GM06990 (cell line): ENCODE measurements around the gene FMN1.
"Not testable (repeated sequence)": the region's sequence is repeated elsewhere in the genome, so short reads cannot be mapped to it uniquely, and the experiment has no call there.

Experiments used
- DNase-seq: peaks from one replicate; pipeline ENCODE4 v3.0.0-alpha.2; 2011; ENCODE audit not compliant: insufficient read length; ENCODE audit errors: extremely low read depth
- H3K27me3 ChIP-seq: replicated peaks from 2 replicates; pipeline ENCODE4 v1.6.0; 2011; ENCODE audit warnings: low read length; ENCODE audit not compliant: control insufficient read depth, insufficient read depth
- H3K36me3 ChIP-seq: 2 replicates; pipeline ENCODE4 v1.5.1; 2011; ENCODE audit warnings: low read length; ENCODE audit not compliant: control insufficient read depth, insufficient read depth
- H3K4me3 ChIP-seq: replicated peaks from 2 replicates; pipeline ENCODE4 v1.5.1; 2011; ENCODE audit warnings: low read depth, mild to moderate bottlenecking, control low read depth, low read length
- TF ChIP-seq, protein P1 (sequence below): IDR thresholded peaks from 2 replicates; pipeline ENCODE4 v1.5.1; 2011; ENCODE audit warnings: low read length, control low read depth, mild to moderate bottlenecking, inconsistent platforms; ENCODE audit not compliant: insufficient read depth, poor library complexity, severe bottlenecking

The FMN1 gene

DNA sequence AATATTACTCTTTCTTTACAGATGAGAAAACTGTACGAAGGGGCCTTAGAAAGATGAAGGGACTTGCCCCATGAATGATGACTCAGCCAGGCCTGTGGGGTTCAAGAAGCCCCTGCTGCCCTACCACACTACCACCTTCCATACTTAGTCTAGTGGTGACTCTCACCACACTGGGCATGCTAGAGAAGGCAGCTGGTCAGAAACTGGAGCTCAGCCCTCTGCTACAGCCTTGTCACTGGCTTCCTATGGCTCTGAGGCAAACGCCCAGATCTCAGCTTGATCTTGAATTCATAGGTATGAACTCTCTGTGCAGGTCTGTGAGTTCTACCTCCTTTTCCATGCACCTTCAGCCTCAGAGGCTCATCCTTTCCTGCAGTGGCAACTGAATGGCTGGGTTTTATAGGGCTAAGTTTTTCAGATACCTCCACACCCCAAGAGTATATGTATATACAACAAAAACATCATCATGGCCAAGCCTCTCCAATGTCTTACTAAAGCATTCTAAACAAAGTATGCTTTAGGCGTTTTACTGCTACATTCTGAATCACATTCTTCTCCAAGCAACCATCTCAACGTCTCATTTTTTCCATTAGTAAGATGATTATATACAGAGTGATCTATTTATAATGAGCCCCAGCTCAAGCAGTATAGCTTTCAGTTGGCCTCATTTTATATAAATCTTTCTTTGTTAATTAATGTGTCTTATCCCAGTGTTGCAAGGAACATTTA, 242.6 kb downstream of the FMN1 start:
- DNase-seq: no peak
- Histone ChIP-seq H3K27me3 (no peaks in the 10 kb centered on the region), H3K4me3 (no peak overlapping the region), H3K36me3 (no peaks in the 10 kb centered on the region)
- TF ChIP-seq, protein P1, sequence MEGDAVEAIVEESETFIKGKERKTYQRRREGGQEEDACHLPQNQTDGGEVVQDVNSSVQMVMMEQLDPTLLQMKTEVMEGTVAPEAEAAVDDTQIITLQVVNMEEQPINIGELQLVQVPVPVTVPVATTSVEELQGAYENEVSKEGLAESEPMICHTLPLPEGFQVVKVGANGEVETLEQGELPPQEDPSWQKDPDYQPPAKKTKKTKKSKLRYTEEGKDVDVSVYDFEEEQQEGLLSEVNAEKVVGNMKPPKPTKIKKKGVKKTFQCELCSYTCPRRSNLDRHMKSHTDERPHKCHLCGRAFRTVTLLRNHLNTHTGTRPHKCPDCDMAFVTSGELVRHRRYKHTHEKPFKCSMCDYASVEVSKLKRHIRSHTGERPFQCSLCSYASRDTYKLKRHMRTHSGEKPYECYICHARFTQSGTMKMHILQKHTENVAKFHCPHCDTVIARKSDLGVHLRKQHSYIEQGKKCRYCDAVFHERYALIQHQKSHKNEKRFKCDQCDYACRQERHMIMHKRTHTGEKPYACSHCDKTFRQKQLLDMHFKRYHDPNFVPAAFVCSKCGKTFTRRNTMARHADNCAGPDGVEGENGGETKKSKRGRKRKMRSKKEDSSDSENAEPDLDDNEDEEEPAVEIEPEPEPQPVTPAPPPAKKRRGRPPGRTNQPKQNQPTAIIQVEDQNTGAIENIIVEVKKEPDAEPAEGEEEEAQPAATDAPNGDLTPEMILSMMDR: no peak

DNA sequence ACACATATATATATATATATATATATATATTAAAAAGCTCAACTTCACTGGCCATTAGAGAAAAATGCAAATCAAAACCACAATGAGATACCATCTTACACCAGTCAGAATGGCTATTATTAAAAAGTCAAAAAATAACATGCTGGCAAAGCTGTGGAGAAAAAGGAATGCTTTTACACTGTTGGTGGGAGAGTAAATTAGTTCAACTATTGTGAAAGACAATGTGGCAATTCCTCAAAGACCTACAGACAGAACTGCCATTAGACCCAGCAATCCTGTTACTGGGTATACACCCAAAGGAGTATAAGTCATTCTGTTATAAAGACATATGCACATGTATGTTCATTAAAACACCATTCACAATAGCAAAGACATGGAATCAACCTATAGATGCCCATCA, 244.5 kb downstream of the FMN1 start:
- DNase-seq, H3K4me3 ChIP-seq, H3K27me3 ChIP-seq, H3K36me3 ChIP-seq: not testable (repeated sequence)

DNA sequence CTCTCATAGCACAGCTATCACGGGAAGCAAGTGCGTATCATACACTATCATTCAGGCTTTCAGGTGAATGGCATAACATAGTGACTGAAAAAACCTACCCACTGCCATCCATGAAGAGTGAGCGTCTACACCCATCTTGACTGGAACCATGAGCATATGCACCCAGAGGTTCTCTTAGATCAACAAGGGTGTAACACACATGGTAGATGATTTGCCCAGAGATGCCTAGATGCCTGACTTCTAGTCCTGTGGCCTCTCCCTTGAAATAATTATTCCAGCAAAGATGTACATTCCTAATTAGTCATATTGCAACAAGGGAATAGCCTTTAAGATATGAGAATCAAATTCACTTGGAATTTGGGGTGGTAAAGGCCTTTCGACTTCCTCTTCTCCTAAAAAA, 248.3 kb downstream of the FMN1 start:
- Histone ChIP-seq H3K36me3 (no peaks in the 10 kb centered on the region), H3K27me3 (no peaks in the 10 kb centered on the region), H3K4me3 (no peak overlapping the region)
- no peak for DNase-seq
- TF ChIP-seq, protein P1: no peak

DNA sequence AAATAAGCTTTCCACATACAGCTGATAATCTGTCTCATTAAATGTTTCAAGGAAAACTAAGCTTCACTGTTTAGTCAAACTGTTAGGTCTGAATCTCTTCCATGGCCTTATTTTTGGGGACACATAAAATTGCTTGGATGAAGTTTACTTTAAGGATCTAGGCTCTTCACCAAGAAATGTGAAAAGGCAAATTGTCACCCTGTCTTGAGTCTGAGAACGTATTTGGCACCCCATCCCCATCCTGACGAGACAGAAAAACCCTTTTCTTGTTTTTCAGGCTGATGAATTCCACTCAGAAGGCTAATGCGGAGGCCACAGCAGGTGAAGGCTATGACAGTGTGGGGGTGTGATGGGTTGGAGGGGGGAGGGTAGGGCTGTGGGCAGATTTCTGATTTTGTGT, 250.1 kb downstream of the FMN1 start:
- DNase-seq: no peak
- TF ChIP-seq, protein P1: no peak
- Histone ChIP-seq H3K4me3 (no peak overlapping the region), H3K27me3 (no peaks in the 10 kb centered on the region), H3K36me3 (no peaks in the 10 kb centered on the region)

DNA sequence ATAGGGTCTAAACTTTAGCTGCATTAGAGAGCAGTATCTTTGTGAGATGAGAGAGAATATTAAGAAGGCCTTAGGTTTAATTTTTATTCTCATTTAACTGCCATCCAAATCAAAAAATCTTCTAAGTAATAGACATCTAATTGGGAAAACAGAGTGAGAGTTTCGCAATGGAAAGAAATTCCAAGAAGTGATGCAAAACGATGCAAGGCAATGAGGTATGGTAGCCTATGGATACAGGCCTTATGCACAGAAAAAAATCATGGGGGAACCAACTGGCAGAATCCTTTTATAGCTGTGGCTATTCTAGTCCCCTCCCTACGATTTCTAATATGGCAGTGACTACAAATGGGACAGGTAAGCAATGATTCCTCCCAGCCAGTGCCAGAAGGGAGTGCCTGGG, 250.8 kb downstream of the FMN1 start:
- Histone ChIP-seq H3K4me3 (no peak overlapping the region), H3K36me3 (no peaks in the 10 kb centered on the region), H3K27me3 (no peaks in the 10 kb centered on the region)
- TF ChIP-seq, protein P1: no peak
- DNase-seq: no peak

DNA sequence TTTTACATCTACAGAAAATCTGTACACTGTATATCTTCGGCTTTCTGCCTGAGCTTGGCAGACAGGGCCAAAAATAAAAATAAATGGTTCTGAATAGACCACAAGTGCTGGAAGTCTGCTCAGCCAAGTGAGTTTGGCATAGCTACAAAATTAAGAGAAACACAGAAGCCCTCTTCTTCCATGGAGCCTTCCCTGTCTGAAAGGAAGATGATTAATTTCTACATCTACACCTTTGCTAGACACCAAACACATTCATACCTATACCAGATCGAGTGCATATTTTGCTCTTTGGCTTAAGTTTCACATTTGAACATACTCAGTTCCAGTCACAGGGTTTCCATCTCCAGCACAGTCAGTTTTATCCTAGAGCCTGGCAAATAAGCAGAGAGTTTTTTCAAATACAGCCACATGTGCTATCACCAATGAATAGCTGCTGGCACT, 252.1 kb downstream of the FMN1 start:
- no peak overlapping the region for H3K4me3 ChIP-seq
- TF ChIP-seq, protein P1: no peak
- H3K27me3 ChIP-seq: no peaks in the 10 kb centered on the region
- H3K36me3 ChIP-seq: no peaks in the 10 kb centered on the region
- no peak for DNase-seq
